GM21526 (cell line): ENCODE results near the gene BTLA.
"Not testable (repeated sequence)": the region's sequence is repeated elsewhere in the genome, so short reads cannot be mapped to it uniquely, and the experiment has no call there.

ENCODE experiments used
- ATAC-seq: cut with Tn5 transposase; IDR thresholded peaks from one replicate; pipeline ENCODE4 v1.9.1; 2021; ENCODE audit warnings: moderate library complexity; ENCODE audit not compliant: unreplicated experiment, low FRiP score

Gene BTLA

DNA sequence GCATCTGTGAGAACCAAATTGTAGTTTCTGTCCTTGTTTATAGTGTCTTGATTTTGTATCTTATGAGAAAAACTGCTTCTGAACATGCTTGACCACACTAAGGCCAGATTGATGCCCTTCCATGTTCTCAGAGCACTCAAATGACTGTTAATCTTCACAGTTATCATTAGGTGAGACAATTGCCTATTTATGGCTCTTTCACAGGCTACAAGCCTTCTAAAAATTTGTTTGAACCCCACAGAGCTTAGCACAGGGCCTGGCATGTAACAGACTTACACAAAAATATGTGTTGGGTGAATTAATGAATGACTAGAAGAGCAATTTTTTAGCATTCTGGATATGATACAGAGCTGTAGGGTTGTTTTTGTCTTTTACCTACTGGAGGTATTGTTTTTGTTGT, 43.1 kb downstream of the BTLA start:
- no peak for ATAC-seq

- ATAC-seq = no peak
Measured at GRCh38 chr3:112448939-112449338, 50.3 kb downstream of the BTLA start.

- ATAC-seq = no peak
Measured at GRCh38 chr3:112446343-112446742, 52.9 kb downstream of the BTLA start.

- no peak for ATAC-seq
Measured at GRCh38 chr3:112445839-112446238, 53.4 kb downstream of the BTLA start.

GRCh38 chr3:112437146-112438022, 61.9 kb downstream of the BTLA start:
- ATAC-seq = peak; percentile 81

DNA sequence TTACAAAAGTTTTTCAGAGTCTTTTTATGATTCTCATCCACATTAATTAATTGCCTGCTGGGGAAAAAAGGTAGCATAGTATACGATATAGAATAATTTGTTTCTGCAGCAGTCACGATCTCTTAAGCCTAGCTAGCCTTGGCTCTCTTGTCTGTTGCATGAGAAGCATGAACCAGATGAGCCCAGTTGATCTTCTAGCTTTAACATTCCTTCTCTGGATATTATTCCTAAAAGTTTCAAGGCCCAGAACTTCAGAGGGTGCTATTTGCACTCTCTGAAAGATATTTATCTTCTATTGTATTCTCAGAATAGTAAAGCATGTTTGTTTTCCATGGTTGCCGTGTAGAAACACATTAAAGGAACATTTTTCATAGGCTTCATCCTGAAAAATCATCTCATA, 69.3 kb downstream of the BTLA start:
- ATAC-seq = no peak

DNA sequence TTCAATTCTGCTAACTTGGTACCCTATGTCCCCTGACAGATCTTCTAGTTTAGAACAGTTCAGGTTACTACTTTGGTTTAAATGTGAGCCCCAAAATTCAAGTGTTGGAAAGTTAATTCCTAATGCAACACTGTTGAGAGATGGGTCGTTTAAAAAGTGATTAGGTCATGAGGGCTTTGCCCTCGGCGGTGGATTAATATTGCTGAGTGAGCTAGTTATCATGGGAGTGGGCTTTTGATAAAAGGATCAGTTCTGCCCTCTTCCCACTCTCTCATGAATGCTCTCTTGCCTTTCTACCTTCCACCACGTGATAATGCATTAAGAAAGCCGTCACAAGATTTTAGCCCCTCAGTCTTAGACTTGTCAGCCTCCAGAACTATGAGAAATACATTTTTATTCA, 72.1 kb downstream of the BTLA start:
- ATAC-seq = no peak

DNA sequence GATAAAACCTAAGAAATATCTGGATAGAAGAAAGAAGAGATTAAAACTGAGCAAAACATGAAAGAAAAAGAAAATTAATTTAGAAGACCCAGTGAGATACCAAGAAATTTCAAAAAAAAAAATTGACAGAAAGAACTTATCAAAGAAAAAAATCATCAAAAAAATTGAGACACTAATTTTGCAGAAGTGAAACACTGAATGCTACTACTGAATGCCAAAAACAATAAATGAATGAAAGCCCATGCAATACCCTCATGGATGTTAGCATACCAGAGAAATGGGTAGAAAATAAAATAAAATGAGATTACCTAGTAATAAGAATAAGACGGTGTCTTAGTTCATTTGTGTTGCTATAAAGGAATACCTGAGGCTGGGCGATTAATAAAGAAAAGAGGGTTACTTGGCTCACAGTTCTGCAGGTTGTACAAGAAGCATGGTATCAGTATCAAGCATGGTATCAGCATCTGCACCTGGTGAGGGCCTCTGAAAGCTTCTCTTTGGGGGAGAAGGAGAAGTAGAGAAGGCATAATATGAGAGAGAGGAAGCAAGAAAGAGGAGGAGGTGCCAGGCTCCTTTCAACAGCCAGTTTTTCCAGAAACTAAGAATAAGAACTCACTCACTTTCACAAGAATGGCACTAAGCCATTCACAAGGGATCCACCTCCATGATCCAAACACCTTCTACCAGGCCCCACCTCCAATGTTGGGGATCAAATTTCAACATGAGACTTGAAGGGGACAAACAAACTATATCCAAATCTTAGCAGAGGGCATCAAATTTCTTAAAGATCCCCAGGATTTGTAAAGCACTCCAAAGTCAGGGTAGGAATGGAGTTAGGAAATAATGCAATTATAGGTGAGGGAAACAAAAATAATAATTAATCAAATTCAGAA, 73.2 kb downstream of the BTLA start:
- peak; percentile 56 for ATAC-seq

DNA sequence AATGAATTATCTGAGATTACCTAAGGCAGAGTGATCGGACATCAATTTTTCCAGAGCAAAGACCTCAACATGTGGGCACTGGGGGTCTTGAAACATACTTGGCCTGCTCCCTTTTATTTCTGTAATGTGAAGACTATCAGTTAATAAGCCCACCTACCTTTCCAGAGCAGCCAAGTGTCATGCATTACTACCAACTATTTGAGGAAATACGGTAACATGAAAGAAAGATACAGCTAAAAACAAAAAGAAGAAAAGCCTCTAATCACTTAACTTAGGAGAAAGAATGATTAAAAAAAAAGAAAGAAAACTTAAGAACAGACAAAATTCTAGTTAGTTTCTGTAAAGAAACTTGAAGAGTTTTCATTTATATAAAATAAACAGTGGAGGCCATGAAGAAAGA, 73.9 kb downstream of the BTLA start:
- ATAC-seq = no peak

GRCh38 chr3:112424394-112424793, 74.9 kb downstream of the BTLA start:
- ATAC-seq = no peak

DNA sequence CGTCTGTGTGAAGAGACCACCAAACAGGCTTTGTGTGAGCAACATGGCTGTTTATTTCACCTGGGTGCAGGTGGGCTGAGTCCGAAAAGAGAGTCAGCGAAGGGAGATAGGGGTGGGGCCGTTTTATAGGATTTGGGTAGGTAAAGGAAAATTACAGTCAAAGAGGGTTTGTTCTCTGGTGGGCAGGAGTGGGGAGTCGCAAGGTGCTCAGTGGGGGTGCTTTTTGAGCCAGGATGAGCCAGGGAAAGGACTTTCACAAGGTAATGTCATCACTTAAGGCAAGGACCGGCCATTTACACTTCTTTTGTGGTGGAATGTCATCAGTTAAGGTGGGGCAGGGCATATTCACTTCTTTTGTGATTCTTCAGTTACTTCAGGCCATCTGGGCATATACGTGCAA, 76.4 kb downstream of the BTLA start:
- ATAC-seq = not testable (repeated sequence)

GRCh38 chr3:112418526-112418925, 80.7 kb downstream of the BTLA start:
- ATAC-seq = not testable (repeated sequence)

- no peak for ATAC-seq
Measured at GRCh38 chr3:112417696-112418318, 81.5 kb downstream of the BTLA start.

DNA sequence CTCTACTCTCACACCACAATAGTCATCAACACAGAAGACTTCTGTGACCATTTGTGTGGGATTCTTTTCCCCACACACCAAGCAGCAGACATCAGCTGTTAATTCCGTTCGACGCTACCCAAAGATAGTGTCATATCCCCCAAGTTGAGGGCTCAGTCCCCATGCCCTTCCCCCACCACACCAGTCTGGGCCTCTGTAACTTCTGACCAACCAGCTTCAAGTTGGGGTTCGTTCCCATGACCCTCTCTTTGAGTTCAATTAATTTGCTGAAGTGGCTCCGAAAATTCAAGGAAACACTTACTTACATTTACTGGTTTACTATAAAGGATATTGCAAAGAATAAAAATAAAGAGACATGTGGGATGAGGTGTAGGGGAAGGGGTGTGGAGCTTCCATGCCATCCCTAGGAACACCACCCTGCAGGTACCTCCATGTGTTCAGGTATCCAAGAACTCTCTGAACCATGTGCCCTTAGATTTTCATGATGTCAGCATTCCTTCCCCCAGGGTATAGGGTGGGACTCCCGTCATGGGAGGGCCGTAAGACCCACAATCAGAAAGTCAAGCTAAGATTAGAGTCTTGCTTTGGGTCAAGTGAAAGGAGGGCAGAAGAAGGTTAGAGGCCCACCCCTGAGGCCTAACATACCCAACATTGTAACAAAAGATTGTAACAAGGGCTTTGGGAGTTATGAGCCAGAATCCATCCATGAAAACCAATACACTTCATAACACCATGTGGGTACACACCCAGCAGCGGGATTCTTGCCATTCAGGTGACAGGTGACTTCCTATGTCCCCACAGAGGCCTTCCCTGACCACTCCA, 82.7 kb downstream of the BTLA start:
- ATAC-seq = no peak

DNA sequence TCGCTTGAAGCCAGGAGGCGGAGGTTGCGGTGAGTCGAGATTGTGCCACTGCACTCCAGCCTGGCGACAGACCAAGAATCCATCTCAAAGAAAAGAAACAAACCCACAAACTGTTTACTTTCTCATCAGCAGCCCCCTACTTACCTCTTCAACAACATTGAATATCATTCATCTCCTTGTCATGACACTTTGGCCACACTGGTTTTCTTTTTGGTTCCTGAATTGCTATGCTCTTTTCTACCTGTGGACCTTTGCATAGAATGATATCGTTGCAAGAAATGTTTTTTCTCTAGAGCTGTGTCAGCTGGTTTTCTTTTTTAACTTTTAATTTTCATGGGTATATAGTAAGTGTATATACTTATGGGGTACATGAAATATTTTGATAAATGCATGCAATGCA, 83.9 kb downstream of the BTLA start:
- no peak for ATAC-seq
